T-helper 2 cell (primary cell): Measurements from ENCODE around the gene ANKRD33B.

Source experiments
- DNase-seq, 5 experiments: peaks; one replicate each; pipeline versions ENCODE4 v3.0.0 to v3.0.0-alpha.2; 2012 to 2022

The ANKRD33B gene

GRCh38 chr5:10702040-10702629 is 138.3 kb downstream of the ANKRD33B start:
- DNase-seq: no peak

DNA sequence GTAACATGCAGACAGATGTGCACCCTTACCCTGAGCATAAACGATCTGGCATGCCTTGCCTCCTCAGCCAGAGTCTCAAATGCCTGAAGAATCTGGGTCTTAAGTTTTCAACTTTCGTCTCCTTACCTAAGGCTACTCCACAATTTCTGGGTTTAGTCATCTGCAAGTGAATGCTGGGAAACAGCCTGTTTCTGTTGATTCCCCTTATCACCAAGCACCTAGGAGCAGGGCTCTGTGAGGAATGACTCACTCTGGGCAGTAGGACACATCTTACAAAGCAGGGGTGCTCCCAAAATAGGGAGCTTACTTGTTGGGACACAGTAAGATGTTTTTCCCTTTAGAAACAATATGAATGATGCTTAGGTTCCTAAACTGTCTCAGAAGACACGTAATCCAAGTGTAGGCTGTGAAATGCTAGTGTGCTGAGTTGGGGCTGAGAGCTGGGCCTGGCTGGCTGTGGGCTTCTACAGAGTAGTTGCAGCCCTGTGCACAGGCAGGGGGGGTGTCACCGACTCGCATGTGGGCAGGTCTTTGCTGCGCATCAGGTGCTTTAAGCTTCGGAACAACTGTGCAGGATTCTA is 139.1 kb downstream of the ANKRD33B start:
- DNase-seq: no peak

- no peak for DNase-seq
These were observed 139.8 kb downstream of the ANKRD33B start for GRCh38 chr5:10703676-10704075.

DNA sequence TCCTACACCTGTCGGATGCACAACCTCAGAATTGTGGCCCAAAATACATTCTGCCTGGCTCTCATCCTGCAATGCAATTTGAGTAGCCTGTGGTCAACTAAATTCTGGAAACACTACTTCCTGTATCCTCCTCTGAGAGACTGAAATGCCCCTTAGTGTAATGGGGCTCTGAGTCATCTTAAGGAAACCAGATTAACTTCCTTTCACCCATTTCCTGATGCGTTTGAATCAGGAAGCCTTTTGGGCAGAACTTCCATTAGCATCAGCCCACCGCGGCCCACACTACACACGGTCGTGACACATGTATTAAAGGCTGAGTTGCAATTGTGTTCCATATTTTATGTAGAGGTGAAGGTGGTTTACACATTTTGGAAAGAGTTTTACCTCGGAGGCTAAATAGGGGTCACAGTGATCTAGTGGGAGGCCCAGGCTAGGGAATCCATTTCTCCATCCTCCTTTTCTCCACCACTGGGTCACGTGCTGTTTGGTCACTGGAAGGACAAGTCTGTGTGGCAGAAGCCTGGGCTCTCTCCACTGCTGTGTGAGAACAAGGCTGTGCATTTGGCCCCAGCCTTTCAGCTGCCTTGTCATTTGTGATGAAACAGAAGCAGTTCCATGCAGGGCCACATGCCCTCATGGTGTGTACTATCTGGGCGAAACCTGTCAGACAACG is 141.2 kb downstream of the ANKRD33B start:
- peak in 2 of 5 experiments; percentile 20 to 32 for DNase-seq

- DNase-seq: no peak
These were observed 141.9 kb downstream of the ANKRD33B start for GRCh38 chr5:10705747-10706146.

DNA sequence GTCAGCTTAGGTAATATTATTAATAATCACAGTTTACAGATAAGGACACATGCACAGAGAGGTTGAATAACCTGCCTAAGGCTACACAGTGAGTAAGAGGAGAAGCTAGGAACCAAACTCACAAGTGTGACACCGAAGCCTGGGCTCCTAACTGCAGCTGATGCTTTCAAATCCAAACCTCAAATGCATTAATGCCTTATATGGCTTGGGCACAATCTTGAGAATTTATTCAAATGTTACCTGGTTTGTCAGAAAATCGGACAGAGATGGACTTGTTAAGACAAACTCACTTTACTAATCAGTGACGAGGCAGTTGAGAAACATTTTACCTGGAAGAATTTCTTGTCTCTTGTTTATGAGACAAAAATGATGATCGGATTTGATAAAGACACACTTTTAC is 142.5 kb downstream of the ANKRD33B start:
- no peak for DNase-seq
